ENCODE results near the gene XBP1.
A peak's percentile ranks its signal among the peaks of the same experiment; 100 is the strongest.
"Not testable (repeated sequence)": the region's sequence is repeated elsewhere in the genome, so short reads cannot be mapped to it uniquely, and the experiment has no call there.

Gene XBP1

GRCh38 chr22:28808716-28809355 lies 8.5 kb upstream of the XBP1 start:
- TF ChIP-seq CTCF (IDR thresholded peaks at IDR 0.05; ENCODE audit: low read depth, low read length, missing control alignments), result no peak
- in situ Hi-C loops (cut with HindIII; ENCODE audit: low pct_ligation_motif_present, low sequenced_read_pairs), result no loop called here
- no peak overlapping the region for H3K27ac ChIP-seq
- no peaks in the 10 kb centered on the region for H3K27me3 ChIP-seq (replicated peaks)
- H3K36me3 ChIP-seq (replicated peaks), result no peaks in the 10 kb centered on the region
- no peak overlapping the region for H3K4me3 ChIP-seq (ENCODE audit: low read depth, low read length)
- DNase-seq, result no peak

DNA sequence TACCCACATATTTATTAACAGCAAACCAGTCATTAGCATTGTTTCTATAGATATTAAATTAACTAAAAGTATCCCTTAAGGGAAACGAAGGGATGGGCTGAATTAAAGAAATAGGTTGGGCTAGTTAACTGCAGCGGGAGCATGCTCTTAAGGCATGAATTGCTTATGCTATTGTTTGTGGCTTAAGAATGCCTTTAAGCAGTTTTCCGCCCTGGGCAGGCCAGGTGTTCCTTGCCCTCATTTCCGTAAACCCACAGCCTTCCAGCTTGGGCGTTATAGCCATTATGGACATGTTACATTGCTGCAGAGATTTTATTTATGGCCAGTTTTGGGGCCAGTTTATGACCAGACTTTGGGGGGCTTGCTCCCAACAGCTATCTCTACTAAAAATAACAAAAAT lies 5.1 kb upstream of the XBP1 start:
- H3K27ac ChIP-seq; in situ Hi-C loops (cut with HindIII; ENCODE audit: low pct_ligation_motif_present, low sequenced_read_pairs): not testable (repeated sequence)

DNA sequence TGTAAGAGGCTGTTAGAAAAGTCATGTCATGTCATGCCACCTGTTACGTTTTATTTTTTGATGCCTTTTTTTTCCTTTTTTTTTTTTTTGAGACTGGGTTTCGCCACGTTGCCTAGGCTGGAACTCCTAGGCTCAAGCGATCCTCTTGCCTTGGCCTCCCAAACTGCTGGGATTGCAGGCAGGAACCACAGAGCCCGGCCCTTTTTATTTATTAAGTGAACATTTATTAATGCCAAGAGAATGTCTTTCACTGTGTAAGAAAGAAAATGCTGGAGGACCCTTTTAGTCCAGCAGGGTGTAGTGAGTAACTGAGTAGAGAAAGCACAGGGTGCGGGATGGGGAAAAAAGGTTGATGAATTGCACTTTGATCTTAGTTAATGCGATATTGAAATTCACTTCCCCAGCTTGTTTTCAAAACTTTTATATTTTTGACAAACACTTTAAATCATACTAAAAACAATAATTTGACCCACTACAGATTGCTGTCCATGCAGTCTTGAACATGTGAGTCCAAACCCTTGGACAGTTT lies 2.3 kb upstream of the XBP1 start:
- Histone ChIP-seq H3K27ac (no peak overlapping the region), H3K36me3 (replicated peaks) (peaks cover 10% of the 10 kb centered on the region), H3K4me3 (ENCODE audit: low read depth, low read length) (no peak overlapping the region), H3K27me3 (replicated peaks) (no peaks in the 10 kb centered on the region)
- DNase-seq, result no peak
- peak; percentile 19 for TF ChIP-seq CTCF (IDR thresholded peaks at IDR 0.05; ENCODE audit: low read depth, low read length, missing control alignments)
- in situ Hi-C loops (cut with HindIII; ENCODE audit: low pct_ligation_motif_present, low sequenced_read_pairs), result no loop called here

More for the DNA sequence above, 5.1 kb upstream of the XBP1 start:
- H3K36me3 ChIP-seq (replicated peaks); H3K4me3 ChIP-seq (ENCODE audit: low read depth, low read length); H3K27me3 ChIP-seq (replicated peaks); DNase-seq: not testable (repeated sequence)

- Histone ChIP-seq H3K4me3 (ENCODE audit: low read depth, low read length) (no peak overlapping the region), H3K27me3 (replicated peaks) (no peaks in the 10 kb centered on the region), H3K36me3 (replicated peaks) (peaks cover 15% of the 10 kb centered on the region), H3K27ac (no peak overlapping the region)
- in situ Hi-C loops (cut with HindIII; ENCODE audit: low pct_ligation_motif_present, low sequenced_read_pairs), result no loop called here
- no peak for TF ChIP-seq CTCF (IDR thresholded peaks at IDR 0.05; ENCODE audit: low read depth, low read length, missing control alignments)
- no peak for DNase-seq
Measured at GRCh38 chr22:28801845-28802594, 1.7 kb upstream of the XBP1 start.

DNA sequence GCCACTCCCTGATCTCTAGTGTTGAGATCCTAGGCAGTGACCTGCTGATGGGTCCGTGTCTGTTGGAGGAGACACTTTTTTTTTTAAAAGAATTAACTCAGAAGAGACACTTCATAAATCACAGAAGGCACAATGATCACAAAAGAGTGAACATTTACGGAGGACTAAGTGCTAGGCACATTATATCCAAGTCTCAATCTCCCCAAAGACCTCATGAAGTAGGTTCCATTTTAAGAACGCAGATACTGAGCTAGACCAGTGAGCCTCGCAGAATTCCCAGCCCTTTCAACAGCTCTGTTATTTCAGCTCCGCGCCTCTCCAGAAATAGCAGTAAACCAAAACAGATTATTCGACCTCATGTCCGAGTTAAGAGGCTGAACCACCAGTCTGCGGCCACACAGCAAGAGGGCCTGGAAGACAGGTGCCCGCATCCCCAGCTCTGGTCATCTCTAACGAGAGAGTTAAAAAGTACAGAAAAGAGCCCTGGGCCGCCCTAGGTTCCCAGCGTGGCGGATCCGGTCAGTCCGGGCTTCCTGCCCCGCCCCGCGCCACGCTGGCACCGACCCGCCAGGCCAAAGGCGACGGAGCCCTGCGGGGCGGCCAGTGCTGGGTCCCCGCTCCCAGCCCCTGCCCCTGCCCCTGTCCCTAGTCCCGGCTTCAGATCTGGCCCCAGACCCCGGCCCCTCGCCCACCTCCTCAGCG lies 612 bp downstream of the XBP1 start:
- Histone ChIP-seq H3K36me3 (replicated peaks) (peaks cover 38% of the 10 kb centered on the region), H3K4me3 (ENCODE audit: low read depth, low read length) (peak overlapping the region; percentile 79), H3K27ac (peak overlapping the region; percentile 97), H3K27me3 (replicated peaks) (no peaks in the 10 kb centered on the region)
- in situ Hi-C loops (cut with HindIII; ENCODE audit: low pct_ligation_motif_present, low sequenced_read_pairs), result no loop called here
- peak; percentile 24 for DNase-seq
- no peak for TF ChIP-seq CTCF (IDR thresholded peaks at IDR 0.05; ENCODE audit: low read depth, low read length, missing control alignments)

All from brain microvascular endothelial cell (primary cell).